Neural cell (in vitro differentiated cells): ENCODE measurements around the gene SRP68. TPM values are rescaled to one million over a fixed set of nuclear protein-coding genes. Genes with fewer than 3 reads are reported as not detected.
"Not testable (repeated sequence)": the region's sequence is repeated elsewhere in the genome, so short reads cannot be mapped to it uniquely, and the experiment has no call there.

Source experiments
- H2AFZ ChIP-seq: fragments of 200-600, 300-800 bp; sonication (generic), shearing (Covaris generic); 2 replicates; pipeline ENCODE4 v1.6.0; 2014; ENCODE audit warnings: low read depth, mild to moderate bottlenecking, antibody characterized with exemption, low read length, moderate library complexity
- H3F3A ChIP-seq: fragments of 200-600 bp; shearing (Covaris generic); 2 replicates; pipeline ENCODE4 v1.6.1; 2016; ENCODE audit warnings: mild to moderate bottlenecking, moderate library complexity, mixed read lengths, antibody characterized with exemption, low read length; ENCODE audit not compliant: insufficient read depth, poor library complexity, severe bottlenecking
- H3K27ac ChIP-seq: fragments of 200-600, 300-800 bp; sonication (generic), shearing (Covaris generic); 2 replicates; pipeline ENCODE4 v1.5.1; 2014; ENCODE audit warnings: mild to moderate bottlenecking, low read length, moderate library complexity
- H3K27me3 ChIP-seq: fragments of 300-800, 200-600 bp; sonication (generic), shearing (Covaris generic); 2 replicates; pipeline ENCODE4 v1.6.0; 2014; ENCODE audit warnings: mild to moderate bottlenecking, low read depth, low read length, moderate library complexity; ENCODE audit not compliant: insufficient read depth
- H3K36me3 ChIP-seq: fragments of 300-800, 200-600 bp; sonication (generic), shearing (Covaris generic); 2 replicates; pipeline ENCODE4 v1.5.1; 2014; ENCODE audit warnings: mild to moderate bottlenecking, antibody characterized with exemption, low read length, moderate library complexity; ENCODE audit not compliant: insufficient read depth
- H3K4me2 ChIP-seq: fragments of 300-800, 200-600 bp; sonication (generic), shearing (Covaris generic); 2 replicates; pipeline ENCODE4 v1.6.0; 2014; ENCODE audit warnings: mild to moderate bottlenecking, low read length
- H3K4me3 ChIP-seq: fragments of 300-800, 200-600 bp; sonication (generic), shearing (Covaris generic); 2 replicates; pipeline ENCODE4 v1.5.1; 2014; ENCODE audit warnings: mild to moderate bottlenecking, low read length, moderate library complexity
- H3K79me2 ChIP-seq: fragments of 200-600 bp; shearing (Covaris generic); replicated peaks from 2 replicates; pipeline ENCODE4 v1.6.0; 2014; ENCODE audit warnings: mild to moderate bottlenecking, low read length, moderate library complexity; ENCODE audit not compliant: insufficient read depth
- H3K9ac ChIP-seq: fragments of 300-800, 200-600 bp; sonication (generic), shearing (Covaris generic); 2 replicates; pipeline ENCODE4 v1.6.1; 2016; ENCODE audit warnings: mild to moderate bottlenecking, low read length, mixed read lengths
- H3K9me2 ChIP-seq: fragments of 200-600 bp; shearing (Covaris generic); 2 replicates; pipeline ENCODE4 v1.6.1; 2016; ENCODE audit warnings: mild to moderate bottlenecking, low read length, mixed read lengths; ENCODE audit not compliant: insufficient read depth
- H3K9me3 ChIP-seq: fragments of 200-600, 300-800 bp; sonication (generic), shearing (Covaris generic); 2 replicates; pipeline ENCODE4 v1.6.1; 2016; ENCODE audit warnings: mild to moderate bottlenecking, mixed run types, low read length, moderate library complexity, mixed read lengths
- H4K20me1 ChIP-seq: fragments of 200-600 bp; shearing (Covaris generic); 2 replicates; pipeline ENCODE4 v1.6.1; 2016; ENCODE audit warnings: mild to moderate bottlenecking, mixed run types; ENCODE audit not compliant: insufficient read depth
- CTCF ChIP-seq: fragments of 450-650 bp; IDR thresholded peaks from 2 replicates; pipeline ENCODE4 v1.5.1; 2014; ENCODE audit warnings: antibody characterized with exemption, mild to moderate bottlenecking, moderate library complexity; ENCODE audit not compliant: poor library complexity, severe bottlenecking
- EP300 ChIP-seq: fragments of 450-650 bp; conservative IDR thresholded peaks from 2 replicates; pipeline ENCODE4 v1.6.1; 2014; ENCODE audit warnings: antibody characterized with exemption, mild to moderate bottlenecking, moderate library complexity; ENCODE audit not compliant: poor library complexity, severe bottlenecking
- EZH2 ChIP-seq: fragments of 200-600, 300-800 bp; shearing (Covaris generic), sonication (generic); IDR thresholded peaks from 2 replicates; pipeline ENCODE4 v1.6.1; 2014; ENCODE audit warnings: antibody characterized with exemption, low read length, borderline replicate concordance, mild to moderate bottlenecking; ENCODE audit not compliant: insufficient read depth, poor library complexity, severe bottlenecking
- MXI1 ChIP-seq: fragments of 450-650 bp; conservative IDR thresholded peaks from 2 replicates; pipeline ENCODE4 v1.6.1; 2014; ENCODE audit warnings: antibody characterized with exemption, mild to moderate bottlenecking; ENCODE audit not compliant: poor library complexity, severe bottlenecking
- POLR2AphosphoS5 ChIP-seq: IDR thresholded peaks from 2 replicates; pipeline ENCODE4 v1.6.1; 2012
- RAD21 ChIP-seq: fragments of 450-650 bp; conservative IDR thresholded peaks from 2 replicates; pipeline ENCODE4 v1.6.1; 2014; ENCODE audit warnings: antibody characterized with exemption, mild to moderate bottlenecking, moderate library complexity
- REST ChIP-seq: IDR thresholded peaks from 2 replicates; pipeline ENCODE4 v1.6.1; 2012; ENCODE audit warnings: borderline replicate concordance
- SMC3 ChIP-seq: fragments of 450-650 bp; conservative IDR thresholded peaks from 2 replicates; pipeline ENCODE4 v1.6.1; 2014; ENCODE audit warnings: antibody characterized with exemption, mild to moderate bottlenecking, moderate library complexity; ENCODE audit not compliant: poor library complexity
- TAF1 ChIP-seq: IDR thresholded peaks from 2 replicates; pipeline ENCODE4 v1.6.1; 2012; ENCODE audit warnings: low read depth
- polyA plus RNA-seq: library from polyadenylated mRNA; depleted of rRNA; stranded (reverse); fragments of >200 nt; gene quantifications from 2 replicates; pipeline ENCODE4 v1.2.3, GENCODE V29; 2014

The SRP68 gene
- polyA plus RNA-seq, 1 donor from 2014 or later: 26.3 TPM

- no peaks in the 10 kb centered on the region for H3F3A ChIP-seq
- peaks cover 7% of the 10 kb centered on the region for H3K36me3 ChIP-seq
- H3K27ac ChIP-seq: no peak overlapping the region
- H3K4me3 ChIP-seq: no peak overlapping the region
- no peak overlapping the region for H3K4me2 ChIP-seq
- H3K9me2 ChIP-seq: no peaks in the 10 kb centered on the region
- no peaks in the 10 kb centered on the region for H3K9me3 ChIP-seq
- H3K79me2 ChIP-seq: no peaks in the 10 kb centered on the region
- H3K9ac ChIP-seq: no peak overlapping the region
- no peak overlapping the region for H2AFZ ChIP-seq
- H3K27me3 ChIP-seq: no peaks in the 10 kb centered on the region
- TF ChIP-seq MXI1 (no peak), EZH2 (no peak), SMC3 (no peak), REST (no peak), POLR2AphosphoS5 (no peak), CTCF (no peak), RAD21 (no peak), TAF1 (no peak), EP300 (no peak)
- H4K20me1 ChIP-seq: no peaks in the 10 kb centered on the region
These were observed 8.3 kb downstream of the SRP68 start for GRCh38 chr17:76063875-76064546.

GRCh38 chr17:76058264-76058663 lies 14.1 kb downstream of the SRP68 start:
- not testable (repeated sequence) for H3K79me2 ChIP-seq, H3K9me3 ChIP-seq, H3K4me3 ChIP-seq, H3K4me2 ChIP-seq, H3K27me3 ChIP-seq, H3K36me3 ChIP-seq, H3K9me2 ChIP-seq, H3K27ac ChIP-seq, H2AFZ ChIP-seq, H3K9ac ChIP-seq, H4K20me1 ChIP-seq, H3F3A ChIP-seq

GRCh38 chr17:76056882-76057281 lies 15.4 kb downstream of the SRP68 start:
- Histone ChIP-seq H3K4me2 (no peak overlapping the region), H3F3A (no peaks in the 10 kb centered on the region), H3K9me3 (no peaks in the 10 kb centered on the region), H4K20me1 (no peaks in the 10 kb centered on the region), H3K36me3 (no peaks in the 10 kb centered on the region), H3K9me2 (no peaks in the 10 kb centered on the region), H2AFZ (no peak overlapping the region), H3K9ac (no peak overlapping the region), H3K27ac (no peak overlapping the region), H3K79me2 (no peaks in the 10 kb centered on the region), H3K27me3 (no peaks in the 10 kb centered on the region), H3K4me3 (no peak overlapping the region)
- TF ChIP-seq RAD21 (no peak), EP300 (no peak), REST (no peak), POLR2AphosphoS5 (no peak), MXI1 (no peak), TAF1 (no peak), EZH2 (no peak), CTCF (no peak), SMC3 (no peak)
